Measurements from ENCODE around the gene SRP9.
"Not testable (repeated sequence)": the region's sequence is repeated elsewhere in the genome, so short reads cannot be mapped to it uniquely, and the experiment has no call there.

The SRP9 gene

DNA sequence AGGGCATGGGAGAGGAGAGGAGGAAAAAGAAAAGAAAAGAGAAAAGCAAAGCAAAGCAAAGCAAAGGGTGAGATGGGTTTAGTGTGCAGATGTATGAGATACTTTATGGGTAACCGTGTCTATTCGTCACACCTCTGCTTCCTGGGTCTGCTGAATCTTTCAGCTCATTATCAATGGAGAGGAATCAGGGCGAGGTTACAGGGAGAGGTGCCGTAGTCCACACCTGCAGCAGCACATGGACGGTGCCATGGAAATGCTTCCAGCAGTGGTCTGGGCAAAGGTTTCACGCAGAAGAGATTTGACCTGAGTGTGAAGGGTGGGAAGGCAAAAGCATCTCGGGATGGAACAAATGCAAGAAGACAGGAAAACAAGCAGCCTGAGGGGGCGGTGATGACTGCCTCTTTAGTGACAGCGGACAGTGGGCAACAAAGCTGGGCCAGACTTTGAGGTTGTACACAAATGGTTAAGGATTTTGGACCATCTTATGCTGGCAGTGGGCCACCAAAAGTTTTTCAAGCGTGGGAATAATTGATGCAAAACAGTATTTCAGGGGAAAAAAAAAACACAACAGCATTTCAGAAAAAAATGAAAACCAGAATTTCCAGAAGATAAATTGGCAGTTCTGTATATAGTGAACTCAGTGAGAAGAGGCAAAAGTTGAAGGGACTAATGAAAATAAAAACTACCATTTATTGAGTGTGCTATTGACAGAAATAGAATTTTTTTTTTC is 19.5 kb upstream of the SRP9 start:
- DNase-seq: no peak

DNA sequence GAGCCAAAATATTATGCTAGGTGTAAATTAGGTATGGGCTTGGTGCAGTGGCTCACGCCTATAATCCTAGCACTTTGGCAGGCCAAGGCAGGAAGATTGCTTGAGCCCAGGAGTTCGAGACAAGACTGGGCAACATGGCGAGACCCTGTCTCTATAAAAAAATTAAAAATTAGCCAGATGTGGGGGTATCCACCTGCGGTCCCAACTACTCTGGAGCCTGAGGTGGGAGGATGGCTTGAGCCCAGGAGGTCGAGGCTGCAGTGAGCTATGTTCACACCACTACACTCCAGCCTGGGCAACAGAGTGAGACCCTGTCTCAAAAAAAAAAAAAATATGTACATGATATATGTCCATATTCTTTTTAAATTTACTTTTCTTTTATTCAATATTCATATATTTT is 17.7 kb upstream of the SRP9 start:
- DNase-seq: not testable (repeated sequence)

DNA sequence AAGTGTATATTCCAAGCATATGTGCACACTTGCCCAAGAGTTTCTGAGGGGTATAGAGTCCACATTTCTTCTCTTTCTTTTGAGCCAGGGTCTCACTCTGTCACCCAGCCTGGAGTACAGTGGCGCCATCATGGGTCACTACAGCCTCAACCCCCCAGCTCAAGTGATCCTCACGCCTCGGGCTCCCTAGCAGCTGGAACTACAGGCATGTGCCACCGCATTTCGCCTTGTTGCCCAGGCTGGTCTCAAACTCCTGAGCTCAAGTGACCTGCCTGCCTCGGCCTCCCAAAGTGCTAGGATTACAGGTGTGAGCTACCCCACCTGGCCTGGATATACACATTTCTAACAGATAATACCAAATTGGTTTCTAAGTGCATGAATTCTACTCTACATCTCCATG is 17.1 kb upstream of the SRP9 start:
- DNase-seq: no peak

DNA sequence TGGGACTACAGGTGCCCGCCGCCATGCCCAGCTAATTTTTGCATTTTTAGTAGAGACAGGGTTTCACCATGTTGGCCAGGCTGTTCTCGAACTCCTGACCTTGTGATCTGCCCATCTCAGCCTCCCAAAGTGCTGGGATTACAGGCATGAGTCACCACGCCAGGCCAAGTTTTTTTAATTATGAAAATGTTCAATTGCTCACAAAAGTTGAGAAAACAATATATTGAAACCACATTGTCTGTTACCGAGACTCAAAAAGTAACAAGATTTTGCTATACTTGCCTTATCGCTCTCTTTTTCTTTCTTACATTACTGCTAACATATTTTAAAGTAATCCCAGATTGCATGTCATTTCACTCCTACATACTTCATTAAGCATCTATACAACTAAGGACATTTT is 16.2 kb upstream of the SRP9 start:
- not testable (repeated sequence) for DNase-seq

DNA sequence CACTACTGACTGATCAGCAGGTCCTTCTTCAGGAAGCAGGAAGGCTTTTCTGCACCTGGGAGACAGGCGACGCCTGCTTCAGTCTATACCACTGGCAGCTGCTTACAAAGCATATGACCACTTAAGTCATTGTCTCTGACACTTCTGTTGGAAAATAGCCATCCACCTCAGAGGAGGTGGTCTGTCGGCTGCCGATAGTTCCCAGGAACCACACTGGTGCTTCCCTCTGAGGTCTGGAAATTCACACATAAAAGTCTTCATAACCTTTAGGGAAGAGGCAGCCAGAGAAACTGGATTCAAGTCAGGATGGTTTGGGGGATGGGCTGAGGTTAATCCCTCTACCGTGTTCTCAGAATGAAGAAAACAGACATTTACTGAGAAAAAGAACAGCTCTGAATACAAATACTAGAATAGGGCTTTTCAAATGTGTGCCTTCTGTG is 15.6 kb upstream of the SRP9 start:
- DNase-seq: no peak

DNA sequence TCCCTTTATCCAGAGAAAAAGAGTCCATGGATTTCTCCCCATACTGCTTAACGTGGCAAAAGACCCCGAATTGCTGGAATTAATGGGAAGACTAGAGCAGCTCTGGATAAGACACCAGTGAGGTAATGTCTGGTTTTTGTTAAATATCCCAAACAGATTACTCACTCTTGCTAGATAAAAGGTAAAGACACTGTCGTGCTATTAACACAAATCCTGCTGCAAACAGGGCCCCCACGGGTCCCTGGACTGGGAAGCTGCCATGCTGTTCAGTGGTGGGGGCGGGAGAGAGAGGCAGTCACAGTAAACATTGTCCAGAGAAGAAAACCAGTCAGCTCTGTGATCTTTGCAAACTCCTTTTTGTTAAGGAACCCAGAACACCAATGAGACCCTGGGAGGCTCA is 15.2 kb upstream of the SRP9 start:
- DNase-seq: no peak

DNA sequence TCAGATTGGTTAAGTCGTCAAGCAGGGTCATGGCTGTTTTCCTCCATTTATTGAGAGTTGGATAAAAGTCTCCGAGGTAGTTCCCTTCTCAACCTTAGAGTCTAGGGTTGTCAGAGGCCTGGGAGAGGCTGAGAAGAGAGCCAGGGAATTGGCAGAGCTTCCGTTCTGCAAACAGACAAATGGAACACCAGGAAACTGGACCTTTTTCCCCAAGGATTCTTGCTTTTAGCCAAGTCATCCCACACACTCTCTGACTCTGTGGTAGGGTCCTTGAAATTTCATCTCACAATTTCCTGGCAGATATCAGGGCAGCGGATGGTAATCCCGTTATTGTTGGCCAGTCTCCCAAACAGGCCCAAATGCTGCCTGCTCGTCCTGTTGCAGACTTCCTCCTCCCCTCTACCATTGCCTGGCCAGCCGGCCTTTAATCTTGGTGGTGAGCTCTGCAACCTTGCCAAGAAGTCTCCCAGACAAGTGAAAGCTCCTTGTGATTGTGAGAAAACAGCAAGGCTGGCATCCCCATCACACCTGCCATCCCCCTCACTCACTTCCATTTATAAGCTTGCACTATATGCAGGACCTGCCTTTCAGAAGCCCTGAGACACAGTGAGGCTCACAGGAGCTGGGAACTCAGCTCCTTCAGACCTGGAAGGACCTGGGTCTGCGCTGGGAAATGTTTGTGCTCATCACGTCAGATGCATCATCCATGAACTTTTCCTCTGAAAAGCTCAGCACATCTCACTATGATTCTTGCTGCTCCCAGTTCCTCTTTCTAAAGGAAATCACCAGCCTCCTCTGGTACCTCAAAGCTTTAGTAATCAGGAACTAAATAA is 13.7 kb upstream of the SRP9 start:
- DNase-seq: no peak

DNA sequence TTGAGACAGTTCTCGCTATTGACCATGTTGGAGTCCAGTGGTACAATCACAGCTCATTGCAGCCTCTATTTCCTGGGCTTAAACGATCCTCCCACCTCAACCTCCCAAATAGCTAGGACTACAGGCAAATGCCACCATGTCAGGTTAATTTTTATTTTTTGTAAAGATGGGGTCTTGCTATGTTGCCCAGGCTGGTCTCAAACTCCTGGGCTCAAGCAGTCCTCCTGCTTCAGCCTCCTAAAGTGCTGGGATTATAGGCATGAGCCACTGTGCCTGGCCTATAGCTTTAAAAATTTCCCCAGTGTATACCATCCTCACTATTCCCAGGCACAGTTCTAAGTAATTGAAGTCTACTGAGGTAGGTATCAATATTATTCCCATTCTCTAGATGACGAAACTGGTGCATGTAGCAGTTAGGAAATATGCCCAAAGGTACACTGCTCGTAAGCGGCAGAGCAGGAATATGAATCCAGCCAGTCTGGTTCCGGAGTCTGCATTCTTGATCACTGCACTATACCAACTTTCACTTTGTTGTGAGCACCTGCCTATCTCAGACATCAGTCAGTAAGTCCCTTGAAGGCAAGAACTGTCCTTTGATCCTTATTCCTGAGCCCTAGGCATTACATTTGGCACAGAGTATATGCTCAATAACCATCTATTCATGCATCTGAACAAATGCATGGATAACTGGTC is 11.5 kb upstream of the SRP9 start:
- DNase-seq: no peak

DNA sequence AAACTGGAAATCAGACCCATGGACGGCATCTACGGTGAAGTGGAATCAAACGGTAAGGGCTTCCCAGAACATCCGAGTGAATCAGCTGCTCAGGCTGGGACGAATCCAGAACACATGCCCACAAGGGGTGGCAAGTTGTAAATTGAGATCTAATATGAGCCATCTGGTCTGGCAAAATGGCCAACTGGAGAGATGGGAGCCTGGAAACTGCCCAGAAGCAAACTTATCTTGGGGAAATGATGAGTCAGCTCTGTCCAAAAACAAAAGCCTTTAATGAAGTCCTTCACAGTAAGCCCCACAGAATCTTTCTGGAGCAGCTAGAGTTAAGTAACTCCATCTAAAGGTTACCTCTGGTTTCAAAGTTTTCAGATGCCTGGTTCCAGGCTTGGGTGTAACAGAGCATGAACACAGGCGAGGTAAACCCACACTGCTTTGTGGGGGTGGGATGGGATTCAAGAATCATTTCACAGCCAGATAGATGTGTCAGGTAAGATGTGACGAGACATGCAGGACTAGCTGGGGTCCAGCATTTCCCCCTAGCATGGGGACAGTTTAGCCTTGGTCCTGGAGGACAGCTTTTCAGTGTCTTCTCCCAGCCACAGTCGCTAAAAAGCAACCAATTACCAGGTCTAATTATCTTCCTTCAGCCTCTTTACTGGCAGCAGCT is 10.5 kb upstream of the SRP9 start:
- no peak for DNase-seq

DNA sequence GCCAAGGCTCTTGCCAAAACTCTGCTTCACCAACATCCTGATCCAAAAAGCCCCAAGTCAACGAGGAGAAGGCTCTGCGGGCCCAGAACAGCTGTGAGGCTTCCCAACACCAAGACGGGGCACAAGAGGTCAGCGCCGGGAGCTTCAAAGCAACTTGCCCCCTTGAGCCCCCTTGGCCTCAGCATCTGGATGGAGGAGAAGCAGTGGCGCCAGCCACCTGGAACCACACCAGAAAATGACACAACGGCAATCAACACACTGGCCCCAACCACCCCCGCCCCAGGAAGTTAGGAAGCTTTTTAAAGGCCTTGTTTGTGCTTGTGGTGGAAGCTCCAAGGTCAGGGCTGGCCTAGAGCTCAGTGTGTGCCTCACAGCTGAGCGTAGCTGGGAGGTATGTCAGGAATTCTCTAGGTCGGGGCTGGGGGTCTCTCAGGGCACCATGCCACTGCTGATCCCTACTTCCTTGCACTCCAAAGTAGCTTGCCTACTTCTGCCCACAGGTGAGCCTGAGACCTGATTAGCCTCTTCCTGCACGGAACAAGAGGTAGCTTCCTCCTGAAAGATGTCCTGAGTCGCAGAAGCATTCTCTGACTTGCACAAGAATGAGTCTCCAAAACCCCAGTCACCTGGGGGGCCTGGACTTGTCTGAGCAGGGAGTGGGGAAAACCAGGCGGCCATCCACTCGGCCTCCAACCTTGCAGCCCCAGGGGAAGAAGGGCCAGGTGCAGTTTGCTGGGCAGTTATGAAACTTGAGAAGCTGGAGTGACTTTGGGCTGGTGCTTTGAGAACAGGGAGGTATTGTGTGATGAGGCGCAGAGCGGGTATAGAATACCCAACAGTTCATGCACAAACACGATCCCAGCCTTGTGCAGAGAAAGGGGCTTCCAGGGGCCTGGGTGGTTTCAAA is 9.7 kb upstream of the SRP9 start:
- DNase-seq: no peak

DNA sequence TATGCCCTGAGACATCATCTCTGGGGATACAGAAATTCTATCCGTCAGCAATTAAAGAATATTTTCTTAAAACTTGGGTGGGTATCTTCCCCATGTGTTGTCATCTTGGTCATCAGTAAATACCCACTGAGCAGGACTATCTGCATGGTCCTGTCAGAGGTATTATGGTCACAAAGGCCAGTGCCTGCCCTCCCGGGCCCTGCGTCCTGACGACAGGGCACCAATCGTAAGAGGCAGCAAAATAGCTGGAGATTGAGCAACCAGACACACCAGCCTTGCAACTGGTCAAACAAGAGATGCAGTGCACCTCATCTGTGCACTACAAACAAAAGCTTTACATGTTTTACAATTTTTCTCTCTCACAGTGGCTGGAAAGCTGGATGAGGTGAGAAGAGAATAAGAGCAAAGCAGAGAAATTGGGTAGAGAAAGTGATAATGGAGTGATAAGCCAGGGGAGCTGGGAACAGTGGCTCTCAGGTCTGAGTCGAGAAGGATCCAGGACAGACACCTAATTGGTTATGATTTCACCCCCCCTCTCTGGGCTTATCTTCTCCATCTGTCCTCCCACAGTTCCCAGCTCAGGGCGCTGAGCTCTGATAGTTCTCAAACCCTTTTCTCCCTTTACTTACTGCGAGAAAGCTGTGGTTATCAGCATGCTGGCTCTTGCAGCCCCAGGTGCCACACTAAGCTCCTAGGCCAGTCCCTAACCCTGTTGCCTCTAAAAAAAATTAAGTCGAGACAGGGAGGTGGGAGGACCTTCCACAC is 8.8 kb upstream of the SRP9 start:
- no peak for DNase-seq

DNA sequence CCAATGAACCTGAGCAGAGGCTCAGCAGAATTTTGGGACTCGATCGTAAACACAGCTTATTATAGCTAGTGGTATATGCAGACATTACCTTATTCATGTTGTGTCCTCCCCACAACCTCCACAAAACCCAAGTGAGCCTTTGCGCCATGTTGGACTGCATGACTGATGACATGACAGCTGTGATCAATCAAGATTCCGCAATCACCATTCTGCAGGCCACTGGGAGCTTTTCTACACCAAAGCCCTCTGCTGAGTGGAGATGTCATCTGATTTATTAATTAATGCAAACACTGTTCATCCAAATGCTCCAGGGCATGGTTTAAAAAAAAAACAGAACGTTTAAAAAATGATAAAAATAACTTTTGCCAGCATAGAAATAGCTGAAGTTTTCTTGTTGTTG is 7.9 kb upstream of the SRP9 start:
- no peak for DNase-seq

DNA sequence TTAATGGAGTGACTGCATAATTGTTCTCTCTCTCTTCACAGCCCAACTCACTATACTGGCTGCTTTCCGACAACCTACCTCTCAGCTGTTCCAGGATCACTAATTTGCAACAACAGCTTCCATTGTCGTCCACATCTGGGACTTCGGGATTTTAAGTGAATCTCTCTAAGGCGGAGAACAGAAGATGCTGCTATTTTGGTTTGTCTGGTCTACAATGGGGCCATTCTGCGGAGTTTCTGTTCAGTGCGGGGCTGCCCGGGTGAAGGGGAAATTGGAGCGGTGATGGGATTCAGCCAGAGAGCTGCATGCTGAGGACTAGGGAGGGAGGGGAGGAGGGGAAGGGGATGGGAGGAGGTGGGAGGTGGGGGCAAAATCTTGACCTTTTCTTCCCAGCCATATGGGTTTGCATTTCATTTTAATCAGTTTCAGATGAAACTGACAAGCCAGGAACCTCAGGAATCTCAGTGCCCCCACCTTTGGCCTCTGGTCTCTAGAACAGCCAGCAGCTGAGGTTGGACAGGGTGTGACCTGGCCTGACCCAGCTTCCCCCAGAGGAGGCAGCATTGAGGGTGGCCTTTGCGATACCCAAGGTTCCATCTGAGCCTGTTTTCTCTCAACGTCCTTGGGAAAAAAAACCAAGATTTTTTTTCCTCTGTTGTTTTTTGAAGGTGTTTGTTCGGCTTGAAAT is 6.9 kb upstream of the SRP9 start:
- DNase-seq: no peak

DNA sequence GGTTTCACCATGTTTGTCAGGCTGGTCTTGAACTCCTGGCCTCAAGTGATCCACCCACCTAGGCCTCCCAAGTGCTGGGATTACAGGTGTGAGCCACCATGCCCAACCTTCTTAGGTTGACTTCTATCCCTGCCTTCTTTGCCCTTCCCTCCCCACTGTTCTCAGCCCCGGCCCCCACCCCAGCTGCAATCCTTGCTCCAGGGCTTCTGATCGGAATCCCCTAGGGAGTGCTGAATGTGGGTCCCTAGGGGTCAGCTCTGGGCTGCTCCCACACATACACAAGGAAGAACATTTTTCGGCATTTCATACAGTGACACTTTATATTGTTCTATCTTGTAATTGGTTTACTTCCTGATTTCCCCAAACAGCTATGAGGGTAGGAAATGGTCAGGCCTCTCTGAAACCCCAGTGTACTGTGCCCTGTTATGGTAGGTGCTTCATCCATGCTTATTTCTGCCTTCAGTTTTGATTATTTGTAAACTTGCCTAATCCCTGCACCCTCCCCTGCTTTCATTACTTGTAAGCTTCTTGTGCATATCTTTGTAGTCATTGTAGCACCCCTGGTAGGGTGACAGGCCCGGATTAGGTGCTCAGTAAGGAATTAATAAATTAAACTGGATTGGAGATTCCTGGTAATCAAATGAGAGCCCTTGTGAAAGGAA is 5.8 kb upstream of the SRP9 start:
- DNase-seq: no peak

DNA sequence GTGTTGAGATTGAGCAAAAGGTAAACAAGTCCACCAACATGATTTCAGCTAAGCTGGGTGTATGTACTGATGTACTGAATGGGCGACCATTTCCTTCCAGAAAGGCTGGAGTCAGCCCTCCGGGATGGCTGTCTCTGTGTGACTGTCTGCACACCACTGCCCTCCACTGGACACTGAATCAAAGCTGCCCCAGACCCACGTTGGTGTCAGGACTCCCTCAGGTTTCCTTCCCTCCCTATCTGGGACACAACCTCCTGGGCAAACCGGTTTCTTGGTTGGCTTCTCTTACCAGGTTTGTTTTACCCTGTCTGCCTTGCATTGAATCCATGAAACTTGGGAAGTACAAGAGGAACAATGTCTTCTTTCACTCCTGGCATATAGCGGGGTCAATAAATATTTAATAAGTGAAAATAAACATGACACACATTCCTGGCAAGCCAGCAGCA is 5.3 kb upstream of the SRP9 start:
- no peak for DNase-seq

DNA sequence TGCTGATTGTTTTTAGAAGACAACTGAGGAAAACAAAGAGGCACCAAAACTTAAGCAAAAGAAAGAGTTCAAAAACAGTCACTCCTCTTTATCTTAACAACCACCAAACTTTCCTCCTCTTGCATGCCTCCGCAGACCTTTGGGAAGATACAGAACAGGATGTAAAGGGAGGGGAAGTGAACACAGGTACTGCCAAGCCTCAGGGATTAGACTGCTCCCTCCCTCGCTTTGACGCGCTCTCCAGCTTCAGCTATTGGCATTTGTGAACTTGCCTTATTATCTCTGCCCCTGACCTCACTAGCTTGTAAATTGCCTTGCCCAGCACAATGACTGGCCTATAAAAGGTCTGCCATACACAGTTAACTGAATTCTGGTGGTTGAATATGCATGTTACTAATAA is 4.8 kb upstream of the SRP9 start:
- DNase-seq: no peak

DNA sequence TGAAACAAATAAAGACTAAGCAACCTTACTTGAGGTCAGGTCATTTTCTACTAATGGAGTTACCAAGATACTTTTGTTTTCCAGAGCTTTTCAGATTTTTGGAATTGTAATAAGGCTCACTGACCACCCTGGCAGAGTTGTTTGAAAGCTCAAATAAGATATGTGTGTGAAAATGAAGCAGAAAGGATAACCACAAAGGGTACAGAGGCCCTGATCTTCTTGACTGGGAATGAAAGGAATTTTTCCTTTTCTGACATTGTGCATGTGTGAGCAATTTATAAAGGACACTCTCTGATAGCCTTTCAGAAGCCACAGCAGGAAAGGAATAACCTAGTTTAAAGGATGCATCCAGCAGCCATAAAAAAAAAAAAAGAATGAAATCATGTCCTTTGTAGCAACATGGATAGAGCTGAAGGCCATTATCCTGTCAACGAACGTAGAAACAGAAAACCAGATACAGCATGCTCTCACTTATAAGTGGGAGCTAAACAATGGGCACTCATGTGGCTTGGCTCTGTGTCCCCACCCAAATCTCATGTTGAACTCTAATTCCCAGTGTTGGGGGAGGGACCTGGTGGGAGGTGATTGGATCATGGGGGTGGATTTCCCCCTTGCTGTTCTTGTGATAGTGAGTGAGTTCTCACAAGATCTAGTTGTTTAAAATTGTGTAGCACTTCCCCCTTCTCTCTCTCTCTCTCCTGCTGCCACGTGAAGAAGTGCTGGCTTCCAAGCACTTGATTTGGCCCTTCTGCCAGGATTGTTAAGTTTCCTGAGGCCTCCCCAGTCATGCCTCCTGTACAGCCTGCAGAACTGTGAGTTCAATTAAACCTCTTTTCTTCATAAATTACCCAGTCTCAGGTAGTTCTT is 3.1 kb upstream of the SRP9 start:
- no peak for DNase-seq

DNA sequence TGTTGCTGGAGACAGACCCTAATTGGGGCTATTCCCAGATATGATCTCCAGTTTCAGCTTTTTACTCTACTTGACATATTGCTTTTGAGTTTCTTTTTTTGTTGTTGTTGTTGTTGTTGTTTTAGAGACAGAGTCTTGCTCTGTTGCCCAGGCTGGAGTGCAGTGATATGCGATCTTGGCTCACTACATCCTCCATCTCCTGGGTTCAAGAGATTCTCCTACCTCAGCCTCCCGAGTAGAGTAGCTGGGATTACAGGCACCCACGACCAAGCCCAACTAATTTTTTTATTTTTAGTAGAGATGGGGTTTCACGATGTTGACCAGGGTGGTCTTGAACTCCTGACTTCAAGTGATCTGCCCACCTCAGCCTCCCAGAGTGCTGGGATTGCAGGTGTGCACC is 1.3 kb upstream of the SRP9 start:
- DNase-seq: no peak

DNA sequence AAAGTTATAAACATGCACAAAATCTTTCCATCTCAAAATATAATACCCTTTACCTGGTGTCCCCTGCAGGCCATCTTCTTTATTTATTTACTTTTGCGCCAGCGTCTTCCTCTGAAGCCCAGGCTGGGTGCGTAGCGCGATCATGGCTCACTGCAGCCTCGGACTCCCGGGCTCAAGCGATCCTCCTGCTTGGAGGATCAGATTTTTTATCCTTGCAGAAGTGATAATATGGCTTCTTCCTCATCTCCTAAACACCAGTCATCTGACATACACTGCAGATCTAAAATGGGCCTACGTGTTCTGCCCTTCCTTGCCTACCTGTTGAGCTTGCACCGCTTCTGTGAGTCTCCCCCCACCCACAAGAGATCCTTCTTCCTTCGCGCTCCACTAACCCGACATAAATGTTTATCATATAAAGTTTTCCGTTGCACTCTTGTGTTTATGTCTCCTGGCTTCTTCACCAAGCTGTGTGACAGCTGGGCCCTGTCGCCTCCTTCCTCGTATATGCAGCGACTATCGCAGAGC is 506 bp upstream of the SRP9 start:
- DNase-seq: no peak

Data from SIG-M5 (cell line).